ENCODE results near the gene VIPR1. TPM values are rescaled to one million over a fixed set of nuclear protein-coding genes. Genes with fewer than 3 reads are reported as not detected.

Gene VIPR1
- total and polyA plus RNA-seq, 4 donors = 2.3 to 41.8 (median 14.6) TPM

DNA sequence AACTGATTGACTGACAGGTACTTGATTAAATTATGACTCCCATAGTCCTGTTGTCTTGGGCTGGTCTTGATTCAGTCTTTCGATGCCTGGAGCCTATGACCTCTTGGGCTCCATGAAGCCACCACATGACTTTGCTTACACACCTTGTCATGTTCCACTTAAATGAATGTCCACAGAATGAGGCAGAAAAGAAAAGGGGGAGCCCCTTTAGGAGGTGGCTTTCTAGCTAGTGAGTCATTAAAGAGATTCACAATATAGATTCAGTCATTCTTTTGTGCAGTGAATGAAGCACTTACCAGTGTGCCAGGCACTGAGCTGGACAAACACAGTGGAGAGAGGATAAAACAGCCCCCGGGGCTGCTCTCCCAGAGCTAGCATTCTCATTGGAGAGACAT, 17.1 kb downstream of the VIPR1 start:
- TF ChIP-seq RAD21 (IDR thresholded peaks at IDR 0.05) (no peak), NR2F2 (IDR thresholded peaks at IDR 0.05) (no peak), GABPA (IDR thresholded peaks at IDR 0.05 in 1 of 2, conservative IDR thresholded peaks at IDR 0.05 in 1 of 2) (no peak), YY1 (IDR thresholded peaks at IDR 0.05) (no peak), RXRA (IDR thresholded peaks at IDR 0.05) (no peak), FOXA1 (IDR thresholded peaks at IDR 0.05) (no peak), JUND (IDR thresholded peaks at IDR 0.05) (no peak), TAF1 (conservative IDR thresholded peaks at IDR 0.05) (no peak)
- TF ChIP-seq, protein P1, sequence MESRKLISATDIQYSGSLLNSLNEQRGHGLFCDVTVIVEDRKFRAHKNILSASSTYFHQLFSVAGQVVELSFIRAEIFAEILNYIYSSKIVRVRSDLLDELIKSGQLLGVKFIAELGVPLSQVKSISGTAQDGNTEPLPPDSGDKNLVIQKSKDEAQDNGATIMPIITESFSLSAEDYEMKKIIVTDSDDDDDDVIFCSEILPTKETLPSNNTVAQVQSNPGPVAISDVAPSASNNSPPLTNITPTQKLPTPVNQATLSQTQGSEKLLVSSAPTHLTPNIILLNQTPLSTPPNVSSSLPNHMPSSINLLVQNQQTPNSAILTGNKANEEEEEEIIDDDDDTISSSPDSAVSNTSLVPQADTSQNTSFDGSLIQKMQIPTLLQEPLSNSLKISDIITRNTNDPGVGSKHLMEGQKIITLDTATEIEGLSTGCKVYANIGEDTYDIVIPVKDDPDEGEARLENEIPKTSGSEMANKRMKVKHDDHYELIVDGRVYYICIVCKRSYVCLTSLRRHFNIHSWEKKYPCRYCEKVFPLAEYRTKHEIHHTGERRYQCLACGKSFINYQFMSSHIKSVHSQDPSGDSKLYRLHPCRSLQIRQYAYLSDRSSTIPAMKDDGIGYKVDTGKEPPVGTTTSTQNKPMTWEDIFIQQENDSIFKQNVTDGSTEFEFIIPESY (IDR thresholded peaks at IDR 0.05) = no peak
- Histone ChIP-seq H3K36me3 (ENCODE audit: control insufficient read depth in 4 of 4, insufficient read depth in 3 of 4, low read depth in 1 of 4, low read length in 3 of 4) (no peaks in the 10 kb centered on the region), H3K4me1 (ENCODE audit: control insufficient read depth in 4 of 4, insufficient read depth in 4 of 4, low read length in 3 of 4) (peaks cover 0 to 17% (median 8%) of the 10 kb centered on the region in 4 donors), H3K9ac (ENCODE audit: low read depth in 1 of 2, low read length in 2 of 2) (no peak overlapping the region), H3K4me3 (ENCODE audit: low read depth in 1 of 3, low read length in 3 of 3) (no peak overlapping the region), H3K9me3 (ENCODE audit: control insufficient read depth in 4 of 4, low read length in 3 of 4) (no peaks in the 10 kb centered on the region), H3K27ac (ENCODE audit: low read depth in 1 of 2, low read length in 2 of 2) (no peak overlapping the region), H3K27me3 (ENCODE audit: control insufficient read depth in 4 of 4, insufficient read depth in 4 of 4, low read length in 3 of 4) (no peaks in the 10 kb centered on the region)
- no peak for DNase-seq (ENCODE audit: low spot score)
- 89% methylated on average over 2 of the region's 2 CpGs for WGBS

DNA sequence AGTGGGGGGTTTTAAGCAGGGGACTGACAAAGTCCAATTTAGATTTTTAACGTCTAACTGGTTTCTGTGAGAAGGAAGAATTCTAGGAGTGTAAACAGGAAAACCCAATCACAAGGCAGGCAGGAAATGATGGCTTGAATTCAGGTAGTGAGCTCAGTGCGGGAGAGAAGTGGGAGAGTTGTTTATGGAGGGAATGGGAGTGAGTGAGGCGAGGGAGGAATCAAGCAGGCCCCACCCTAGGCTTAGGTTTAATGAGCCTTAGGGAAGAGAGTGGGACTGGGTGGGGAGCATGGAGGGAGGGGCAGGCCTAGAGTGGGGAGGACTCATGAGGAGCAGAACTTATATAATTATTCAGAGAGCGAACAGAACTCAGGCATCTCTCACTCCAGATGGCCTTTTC, 17.9 kb downstream of the VIPR1 start:
- H3K9me3 ChIP-seq (ENCODE audit: control insufficient read depth in 4 of 4, low read length in 3 of 4) = no peaks in the 10 kb centered on the region
- no peak for DNase-seq (ENCODE audit: low spot score)
- H3K36me3 ChIP-seq (ENCODE audit: control insufficient read depth in 4 of 4, insufficient read depth in 3 of 4, low read depth in 1 of 4, low read length in 3 of 4) = no peaks in the 10 kb centered on the region
- WGBS = 77% methylated on average over 4 of the region's 4 CpGs
- H3K27me3 ChIP-seq (ENCODE audit: control insufficient read depth in 4 of 4, insufficient read depth in 4 of 4, low read length in 3 of 4) = no peaks in the 10 kb centered on the region
- H3K9ac ChIP-seq (ENCODE audit: low read depth in 1 of 2, low read length in 2 of 2) = no peak overlapping the region
- H3K4me1 ChIP-seq (ENCODE audit: control insufficient read depth in 4 of 4, insufficient read depth in 4 of 4, low read length in 3 of 4) = peaks cover 0 to 17% (median 9%) of the 10 kb centered on the region in 4 donors
- H3K27ac ChIP-seq (ENCODE audit: low read depth in 1 of 2, low read length in 2 of 2) = no peak overlapping the region
- H3K4me3 ChIP-seq (ENCODE audit: low read depth in 1 of 3, low read length in 3 of 3) = no peak overlapping the region
- TF ChIP-seq JUND (IDR thresholded peaks at IDR 0.05) (no peak), SP1 (IDR thresholded peaks at IDR 0.05) (no peak), EGR1 (IDR thresholded peaks at IDR 0.05; ENCODE audit: low read depth in 2 of 2) (no peak), FOXA2 (IDR thresholded peaks at IDR 0.05) (no peak), GABPA (IDR thresholded peaks at IDR 0.05 in 1 of 2, conservative IDR thresholded peaks at IDR 0.05 in 1 of 2) (no peak)
- TF ChIP-seq, protein P2, sequence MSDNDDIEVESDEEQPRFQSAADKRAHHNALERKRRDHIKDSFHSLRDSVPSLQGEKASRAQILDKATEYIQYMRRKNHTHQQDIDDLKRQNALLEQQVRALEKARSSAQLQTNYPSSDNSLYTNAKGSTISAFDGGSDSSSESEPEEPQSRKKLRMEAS (IDR thresholded peaks at IDR 0.05) = no peak
- TF ChIP-seq, protein P1 (IDR thresholded peaks at IDR 0.05) = no peak

DNA sequence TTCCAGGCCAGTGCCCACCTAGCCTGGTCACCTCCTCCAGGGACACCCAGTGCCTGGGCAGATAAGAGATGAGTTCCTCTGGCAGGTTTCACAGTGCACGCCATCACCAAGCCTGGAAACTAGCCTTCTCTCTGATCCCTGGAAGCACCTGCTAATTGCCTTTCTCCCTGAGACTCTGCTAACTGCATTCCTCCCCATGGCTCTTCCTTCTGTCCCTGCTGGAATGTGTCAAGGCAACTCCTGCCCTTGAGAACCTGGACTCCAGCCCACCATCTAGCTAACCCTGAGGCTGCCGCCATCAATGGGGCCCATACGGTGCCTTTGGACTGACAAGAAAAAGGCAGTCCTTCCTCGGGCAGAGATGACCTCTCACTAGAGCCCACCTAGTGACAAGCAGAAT, 18.5 kb downstream of the VIPR1 start:
- H3K36me3 ChIP-seq (ENCODE audit: control insufficient read depth in 4 of 4, insufficient read depth in 3 of 4, low read depth in 1 of 4, low read length in 3 of 4) = no peaks in the 10 kb centered on the region
- no peaks in the 10 kb centered on the region for H3K9me3 ChIP-seq (ENCODE audit: control insufficient read depth in 4 of 4, low read length in 3 of 4)
- no peak overlapping the region for H3K9ac ChIP-seq (ENCODE audit: low read depth in 1 of 2, low read length in 2 of 2)
- H3K27ac ChIP-seq (ENCODE audit: low read depth in 1 of 2, low read length in 2 of 2) = no peak overlapping the region
- no peaks in the 10 kb centered on the region for H3K27me3 ChIP-seq (ENCODE audit: control insufficient read depth in 4 of 4, insufficient read depth in 4 of 4, low read length in 3 of 4)
- H3K4me1 ChIP-seq (ENCODE audit: control insufficient read depth in 4 of 4, insufficient read depth in 4 of 4, low read length in 3 of 4) = peaks cover 0 to 14% (median 9%) of the 10 kb centered on the region in 4 donors
- H3K4me3 ChIP-seq (ENCODE audit: low read depth in 1 of 3, low read length in 3 of 3) = no peak overlapping the region
- WGBS = 95% methylated on average over 4 of the region's 4 CpGs
- DNase-seq (ENCODE audit: low spot score) = no peak
- TF ChIP-seq, protein P3, sequence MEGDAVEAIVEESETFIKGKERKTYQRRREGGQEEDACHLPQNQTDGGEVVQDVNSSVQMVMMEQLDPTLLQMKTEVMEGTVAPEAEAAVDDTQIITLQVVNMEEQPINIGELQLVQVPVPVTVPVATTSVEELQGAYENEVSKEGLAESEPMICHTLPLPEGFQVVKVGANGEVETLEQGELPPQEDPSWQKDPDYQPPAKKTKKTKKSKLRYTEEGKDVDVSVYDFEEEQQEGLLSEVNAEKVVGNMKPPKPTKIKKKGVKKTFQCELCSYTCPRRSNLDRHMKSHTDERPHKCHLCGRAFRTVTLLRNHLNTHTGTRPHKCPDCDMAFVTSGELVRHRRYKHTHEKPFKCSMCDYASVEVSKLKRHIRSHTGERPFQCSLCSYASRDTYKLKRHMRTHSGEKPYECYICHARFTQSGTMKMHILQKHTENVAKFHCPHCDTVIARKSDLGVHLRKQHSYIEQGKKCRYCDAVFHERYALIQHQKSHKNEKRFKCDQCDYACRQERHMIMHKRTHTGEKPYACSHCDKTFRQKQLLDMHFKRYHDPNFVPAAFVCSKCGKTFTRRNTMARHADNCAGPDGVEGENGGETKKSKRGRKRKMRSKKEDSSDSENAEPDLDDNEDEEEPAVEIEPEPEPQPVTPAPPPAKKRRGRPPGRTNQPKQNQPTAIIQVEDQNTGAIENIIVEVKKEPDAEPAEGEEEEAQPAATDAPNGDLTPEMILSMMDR (IDR thresholded peaks at IDR 0.05; ENCODE audit: low read depth, low read length, missing input control) = no peak
- TF ChIP-seq, protein P4, sequence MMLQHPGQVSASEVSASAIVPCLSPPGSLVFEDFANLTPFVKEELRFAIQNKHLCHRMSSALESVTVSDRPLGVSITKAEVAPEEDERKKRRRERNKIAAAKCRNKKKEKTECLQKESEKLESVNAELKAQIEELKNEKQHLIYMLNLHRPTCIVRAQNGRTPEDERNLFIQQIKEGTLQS (IDR thresholded peaks at IDR 0.05) = no peak
- TF ChIP-seq RXRA (IDR thresholded peaks at IDR 0.05) (no peak), RAD21 (IDR thresholded peaks at IDR 0.05) (no peak), FOXA2 (IDR thresholded peaks at IDR 0.05) (no peak), HNF4G (IDR thresholded peaks at IDR 0.05) (no peak), YY1 (IDR thresholded peaks at IDR 0.05) (no peak), EGR1 (IDR thresholded peaks at IDR 0.05; ENCODE audit: low read depth in 2 of 2) (no peak), SP1 (IDR thresholded peaks at IDR 0.05) (no peak), TAF1 (conservative IDR thresholded peaks at IDR 0.05) (no peak), GABPA (IDR thresholded peaks at IDR 0.05 in 1 of 2, conservative IDR thresholded peaks at IDR 0.05 in 1 of 2) (no peak)
- TF ChIP-seq, protein P5, sequence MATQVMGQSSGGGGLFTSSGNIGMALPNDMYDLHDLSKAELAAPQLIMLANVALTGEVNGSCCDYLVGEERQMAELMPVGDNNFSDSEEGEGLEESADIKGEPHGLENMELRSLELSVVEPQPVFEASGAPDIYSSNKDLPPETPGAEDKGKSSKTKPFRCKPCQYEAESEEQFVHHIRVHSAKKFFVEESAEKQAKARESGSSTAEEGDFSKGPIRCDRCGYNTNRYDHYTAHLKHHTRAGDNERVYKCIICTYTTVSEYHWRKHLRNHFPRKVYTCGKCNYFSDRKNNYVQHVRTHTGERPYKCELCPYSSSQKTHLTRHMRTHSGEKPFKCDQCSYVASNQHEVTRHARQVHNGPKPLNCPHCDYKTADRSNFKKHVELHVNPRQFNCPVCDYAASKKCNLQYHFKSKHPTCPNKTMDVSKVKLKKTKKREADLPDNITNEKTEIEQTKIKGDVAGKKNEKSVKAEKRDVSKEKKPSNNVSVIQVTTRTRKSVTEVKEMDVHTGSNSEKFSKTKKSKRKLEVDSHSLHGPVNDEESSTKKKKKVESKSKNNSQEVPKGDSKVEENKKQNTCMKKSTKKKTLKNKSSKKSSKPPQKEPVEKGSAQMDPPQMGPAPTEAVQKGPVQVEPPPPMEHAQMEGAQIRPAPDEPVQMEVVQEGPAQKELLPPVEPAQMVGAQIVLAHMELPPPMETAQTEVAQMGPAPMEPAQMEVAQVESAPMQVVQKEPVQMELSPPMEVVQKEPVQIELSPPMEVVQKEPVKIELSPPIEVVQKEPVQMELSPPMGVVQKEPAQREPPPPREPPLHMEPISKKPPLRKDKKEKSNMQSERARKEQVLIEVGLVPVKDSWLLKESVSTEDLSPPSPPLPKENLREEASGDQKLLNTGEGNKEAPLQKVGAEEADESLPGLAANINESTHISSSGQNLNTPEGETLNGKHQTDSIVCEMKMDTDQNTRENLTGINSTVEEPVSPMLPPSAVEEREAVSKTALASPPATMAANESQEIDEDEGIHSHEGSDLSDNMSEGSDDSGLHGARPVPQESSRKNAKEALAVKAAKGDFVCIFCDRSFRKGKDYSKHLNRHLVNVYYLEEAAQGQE (IDR thresholded peaks at IDR 0.05) = no peak
